H1 (cell line): ENCODE measurements around the gene SUB1. TPM values are rescaled to one million over a fixed set of nuclear protein-coding genes. Genes with fewer than 3 reads are reported as not detected.

Experiments
- CTCF ChIA-PET: fragments of 300-600 bp; sonication (Branson Sonifier 250); formaldehyde crosslinking; loops from one replicate; lab custom pipeline; 2021; ENCODE audit not compliant: partially characterized antibody; lab: Charles Lee
- POLR2A ChIA-PET: fragments of 300-600 bp; sonication (Branson Sonifier 250); formaldehyde crosslinking; loops from one replicate; lab custom pipeline; 2021; ENCODE audit warnings: inconsistent platforms; ENCODE audit not compliant: partially characterized antibody; lab: Charles Lee
- DNase-seq, 2 experiments: peaks; one replicate each; pipeline versions ENCODE4 v3.0.0 to v3.0.0-alpha.2; 2010 to 2022; ENCODE audit warnings: low spot score in 2 of 2, low read depth in 1 of 2, mixed read lengths in 1 of 2
- FAIRE-seq: peaks from 2 replicates; lab custom pipeline; 2011; peaks lifted over from hg19 to GRCh38; lab: Jason Lieb, UNC
- H2AFZ ChIP-seq: 2 replicates; pipeline ENCODE4 v1.8.1; 2012; ENCODE audit warnings: low read length, inconsistent platforms
- H2AK5ac ChIP-seq: 2 replicates; pipeline ENCODE4 v1.6.1; 2013; ENCODE audit warnings: low read depth, low read length
- H2BK120ac ChIP-seq: replicated peaks from 2 replicates; pipeline ENCODE3; 2013; ENCODE audit warnings: low read depth, low read length, inconsistent platforms
- H2BK12ac ChIP-seq: 2 replicates; pipeline ENCODE4 v1.6.1; 2013; ENCODE audit warnings: low read depth, low read length
- H2BK15ac ChIP-seq: 2 replicates; pipeline ENCODE4 v1.6.1; 2013; ENCODE audit warnings: low read length
- H2BK20ac ChIP-seq: 2 replicates; pipeline ENCODE4 v1.6.1; 2013; ENCODE audit warnings: low read length
- H2BK5ac ChIP-seq: 2 replicates; pipeline ENCODE4 v1.6.1; 2013; ENCODE audit warnings: low read depth, low read length
- H3K14ac ChIP-seq: 2 replicates; pipeline ENCODE4 v1.6.1; 2013; ENCODE audit warnings: inconsistent platforms; ENCODE audit not compliant: insufficient read length
- H3K18ac ChIP-seq: 2 replicates; pipeline ENCODE4 v1.6.1; 2013; ENCODE audit warnings: low read length; ENCODE audit errors: extremely low read depth
- H3K23ac ChIP-seq: 2 replicates; pipeline ENCODE4 v1.6.1; 2013; ENCODE audit warnings: inconsistent platforms; ENCODE audit not compliant: insufficient read length
- H3K23me2 ChIP-seq: 2 replicates; pipeline ENCODE4 v1.6.1; 2013; ENCODE audit warnings: low read depth, low read length
- H3K27ac ChIP-seq: 2 replicates; pipeline ENCODE4 v1.6.1; 2011; ENCODE audit warnings: low read depth, low read length, inconsistent platforms
- H3K27me3 ChIP-seq, 4 experiments: replicated peaks in 1 of 4; 1 replicate in 1 of 4; 2 replicates in 3 of 4; pipeline versions ENCODE4 v1.6.1 to v1.8.1; 2011 to 2013; ENCODE audit warnings: low read length in 3 of 4, mild to moderate bottlenecking in 3 of 4, inconsistent platforms in 2 of 4, mixed read lengths in 2 of 4, moderate library complexity in 1 of 4; ENCODE audit not compliant: control insufficient read depth in 3 of 4, insufficient read depth in 3 of 4; ENCODE audit errors: extremely low read depth in 1 of 4
- H3K36me3 ChIP-seq, 4 experiments: 2 replicates each; pipeline versions ENCODE4 v1.6.1 to v1.8.1; 2011 to 2013; ENCODE audit warnings: mild to moderate bottlenecking in 4 of 4, low read length in 3 of 4, moderate library complexity in 2 of 4, control low read depth in 1 of 4, inconsistent platforms in 1 of 4; ENCODE audit not compliant: insufficient read depth in 4 of 4, control insufficient read depth in 2 of 4
- H3K4ac ChIP-seq: replicated peaks from 2 replicates; pipeline ENCODE3; 2013; ENCODE audit warnings: low read length, low read depth, mixed read lengths, inconsistent platforms; ENCODE audit not compliant: insufficient read length
- H3K4me1 ChIP-seq, 4 experiments: replicated peaks in 1 of 4; 1 replicate in 1 of 4; 2 replicates in 3 of 4; pipeline versions ENCODE4 v1.6.1 to v1.8.1; 2011 to 2013; ENCODE audit warnings: low read length in 3 of 4, inconsistent platforms in 2 of 4, mixed read lengths in 1 of 4; ENCODE audit not compliant: insufficient read depth in 4 of 4, control insufficient read depth in 3 of 4
- H3K4me2 ChIP-seq, 2 experiments: 2 replicates each; pipeline versions ENCODE4 v1.6.1 to v1.8.1; 2011 to 2013; ENCODE audit warnings: low read depth in 2 of 2, low read length in 2 of 2, control low read depth in 1 of 2, inconsistent platforms in 1 of 2, mild to moderate bottlenecking in 1 of 2; ENCODE audit not compliant: insufficient read depth in 1 of 2
- H3K4me3 ChIP-seq, 4 experiments: fragments of 200-600, 300-600 bp in 1 of 4; sonication (generic), shearing (Covaris generic), sonication (Bioruptor Twin) in 1 of 4; 2 replicates each; pipeline versions ENCODE4 v1.5.1 to v1.8.1; 2011 to 2016; ENCODE audit warnings: low read length in 4 of 4, low read depth in 3 of 4, control low read depth in 2 of 4, inconsistent platforms in 2 of 4, mild to moderate bottlenecking in 2 of 4, mixed read lengths in 1 of 4, moderate library complexity in 1 of 4; ENCODE audit not compliant: insufficient read depth in 2 of 4; ENCODE audit errors: extremely low read depth in 1 of 4
- H3K56ac ChIP-seq: replicated peaks from 2 replicates; pipeline ENCODE3; 2013; ENCODE audit warnings: low read depth, mild to moderate bottlenecking, mixed read lengths, low read length, inconsistent platforms; ENCODE audit not compliant: insufficient read length
- H3K79me1 ChIP-seq: 2 replicates; pipeline ENCODE4 v1.6.1; 2013; ENCODE audit warnings: low read depth, low read length, control low read depth
- H3K79me2 ChIP-seq, 2 experiments: 2 replicates each; pipeline versions ENCODE4 v1.6.1 to v1.8.1; 2012 to 2013; ENCODE audit warnings: low read length in 2 of 2, mild to moderate bottlenecking in 2 of 2, inconsistent platforms in 1 of 2; ENCODE audit not compliant: insufficient read depth in 2 of 2, control insufficient read depth in 1 of 2
- H3K9ac ChIP-seq, 4 experiments: replicated peaks in 1 of 4; 1 replicate in 1 of 4; 2 replicates in 3 of 4; pipeline versions ENCODE4 v1.6.1 to v1.8.1; 2011 to 2013; ENCODE audit warnings: low read depth in 3 of 4, low read length in 3 of 4, control low read depth in 2 of 4, mild to moderate bottlenecking in 2 of 4, moderate library complexity in 2 of 4, inconsistent platforms in 1 of 4; ENCODE audit errors: extremely low read depth in 1 of 4
- H3K9me3 ChIP-seq, 2 experiments: 2 replicates each; pipeline versions ENCODE4 v1.6.1 to v1.8.1; 2012 to 2013; ENCODE audit warnings: mild to moderate bottlenecking in 2 of 2, moderate library complexity in 2 of 2, control low read depth in 1 of 2, inconsistent platforms in 1 of 2, low read depth in 1 of 2, low read length in 1 of 2, mixed read lengths in 1 of 2; ENCODE audit not compliant: insufficient read depth in 2 of 2
- H4K20me1 ChIP-seq, 2 experiments: replicated peaks in 1 of 2; 2 replicates each; pipeline versions ENCODE3 to v1.8.1; 2011 to 2013; ENCODE audit warnings: inconsistent platforms in 2 of 2, low read length in 2 of 2, mild to moderate bottlenecking in 1 of 2; ENCODE audit not compliant: insufficient read depth in 2 of 2, control insufficient read depth in 1 of 2
- H4K5ac ChIP-seq: 2 replicates; pipeline ENCODE4 v1.6.1; 2013; ENCODE audit warnings: low read length, low read depth, mixed read lengths, inconsistent platforms; ENCODE audit not compliant: insufficient read length
- H4K8ac ChIP-seq: 2 replicates; pipeline ENCODE4 v1.8.0; 2013; ENCODE audit warnings: mild to moderate bottlenecking, moderate library complexity, low read length, inconsistent platforms; ENCODE audit not compliant: insufficient read depth; ENCODE audit errors: extremely low read depth
- H4K91ac ChIP-seq: replicated peaks from 2 replicates; pipeline ENCODE3; 2013; ENCODE audit warnings: low read length, mixed read lengths, inconsistent platforms; ENCODE audit not compliant: insufficient read length
- ASH2L ChIP-seq: fragments of 200-600, 300-600 bp; sonication (generic); IDR thresholded peaks from one replicate; pipeline ENCODE4 v1.7.1; 2017; ENCODE audit warnings: low read length
- RAD21 ChIP-seq, 2 experiments: IDR thresholded peaks in 1 of 2; conservative IDR thresholded peaks in 1 of 2; 2 replicates each; pipeline ENCODE4 v1.6.1; 2011; ENCODE audit warnings: low read depth in 2 of 2, low read length in 2 of 2, improper control_type of control experiment in 1 of 2, inconsistent platforms in 1 of 2, mild to moderate bottlenecking in 1 of 2, moderate library complexity in 1 of 2
- WGBS, 2 experiments: shearing (Covaris generic) in 1 of 2; methylation state at CpG; one replicate each; pipeline versions ENCODE4 v1.1.6 to v1.1.7; 2013 to 2015; ENCODE audit warnings: low lambda C conversion rate in 2 of 2, mixed read lengths in 2 of 2, inconsistent platforms in 1 of 2, low coverage in 1 of 2, missing lambda C conversion rate in 1 of 2; ENCODE audit not compliant: insufficient replicate concordance in 2 of 2, insufficient coverage in 1 of 2, insufficient read length in 1 of 2; ENCODE audit errors: extremely low coverage in 1 of 2, missing lambda C conversion rate in 1 of 2; 5-methylcytosine and 5-hydroxymethylcytosine counted together
- polyA plus RNA-seq, 7 experiments: library from polyadenylated mRNA; depleted of rRNA in 3 of 7; stranded (reverse) in 5 of 7; unstranded in 2 of 7; fragments of >200 nt in 5 of 7; fragments of 200-250 nt in 2 of 7; gene quantifications; 1 replicate in 5 of 7; 2 replicates in 1 of 7; 4 replicates in 1 of 7; pipeline versions ENCODE4 v1.2.1 to v1.2.3, GENCODE V29; 2011 to 2013; ENCODE audit warnings: missing spikeins in 2 of 7, mixed read lengths in 2 of 7
- total RNA-seq: library from RNA; stranded (reverse); fragmentation: NEBNext Ultra II Directional; extraction: Animal tissue kit (Norgen Biotek cat#: 25700); gene quantifications from 2 replicates; pipeline ENCODE4 v1.2.1, GENCODE V29; 2021

SUB1 gene
- total and polyA plus RNA-seq, 2 of the 8 experiments (the other 6 are each of a cell fraction or from before 2014, with no cell fraction given) = 83.9 to 325 TPM

DNA sequence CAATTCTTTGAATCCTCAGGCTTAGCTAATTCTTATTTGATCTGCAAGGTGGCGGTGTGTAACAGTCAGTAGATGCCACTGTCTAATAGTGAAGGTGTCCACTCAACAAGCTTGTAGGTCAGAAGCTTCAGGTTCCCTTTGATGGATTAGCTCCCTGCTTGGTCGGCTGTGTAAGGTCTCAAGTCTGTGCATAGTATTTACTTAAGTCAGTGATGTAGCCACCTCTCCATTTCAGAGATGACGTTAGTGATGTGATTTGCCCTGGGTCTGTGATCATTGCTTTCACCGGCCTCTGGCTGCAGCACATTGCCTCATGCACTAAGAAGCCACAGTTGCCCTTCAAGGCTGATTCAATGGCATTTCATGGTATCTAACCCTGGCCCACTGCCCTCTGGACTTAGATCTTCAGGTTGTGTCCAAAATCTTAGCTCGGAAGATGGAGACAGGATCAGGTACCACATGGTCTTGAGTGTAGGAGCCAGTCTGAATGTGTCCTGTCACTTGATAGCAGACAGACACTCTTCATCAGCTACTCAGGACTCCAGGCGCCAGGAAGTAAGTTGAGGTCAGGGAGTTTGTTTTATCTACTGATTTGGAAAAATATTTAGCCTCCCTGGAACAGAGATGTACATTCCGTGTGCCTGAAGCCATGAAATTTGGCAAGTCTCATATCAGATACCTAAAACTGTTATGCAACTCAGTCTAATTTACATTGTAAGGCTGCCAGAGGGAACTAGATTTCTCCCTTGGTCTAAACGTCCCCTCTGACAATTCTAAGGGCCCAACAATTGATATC, 42.9 kb downstream of the SUB1 start:
- FAIRE-seq = no peak

More for the DNA sequence above, 42.9 kb downstream of the SUB1 start:
- no peak overlapping the region for H2BK5ac ChIP-seq
- no peak overlapping the region for H3K56ac ChIP-seq
- no peak overlapping the region for H3K9ac ChIP-seq
- no peak overlapping the region for H4K8ac ChIP-seq
- H2AK5ac ChIP-seq = no peak overlapping the region
- no peak overlapping the region for H2BK15ac ChIP-seq
- no peaks in the 10 kb centered on the region for H3K9me3 ChIP-seq
- H3K4me2 ChIP-seq = no peak overlapping the region
- POLR2A ChIA-PET = no interaction called here
- DNase-seq = no peak
- peaks cover 0 to 2% (median 0%) of the 10 kb centered on the region in 4 experiments; a peak in 1 of 7 replicates for H3K4me1 ChIP-seq
- H3K79me2 ChIP-seq = no peaks in the 10 kb centered on the region
- no peak overlapping the region for H3K4ac ChIP-seq
- no peak overlapping the region for H3K14ac ChIP-seq
- no peaks in the 10 kb centered on the region for H3K23me2 ChIP-seq
- 88% methylated on average over 8 of the region's 8 CpGs; no CpG with 5 or more reads in 1 of the 2 experiments for WGBS, 2 experiments
- H4K5ac ChIP-seq = no peak overlapping the region
- H3K79me1 ChIP-seq = no peaks in the 10 kb centered on the region
- peak overlapping the region; percentile 34; the same call in 1 of the 2 replicates for H2AFZ ChIP-seq
- no peak overlapping the region for H2BK20ac ChIP-seq
- no peak overlapping the region for H3K18ac ChIP-seq
- H3K36me3 ChIP-seq = no peaks in the 10 kb centered on the region
- no peaks in the 10 kb centered on the region for H3K27me3 ChIP-seq
- H3K4me3 ChIP-seq = no peak overlapping the region
- H2BK12ac ChIP-seq = no peak overlapping the region
- H3K27ac ChIP-seq = no peak overlapping the region
- TF ChIP-seq ASH2L (no peak), RAD21 (IDR thresholded peaks at IDR 0.05 in 1 of 2, conservative IDR thresholded peaks at IDR 0.05 in 1 of 2; ENCODE audit: low read depth in 2 of 2, low read length in 2 of 2) (0 out of 4 replicates have a peak, but pooled peaks of 1 of the 2 experiments have one; percentile 11)
- TF ChIP-seq, all 59 proteins: peak for 1
- Histone ChIP-seq H4K20me1 (no peaks in the 10 kb centered on the region), H3K23ac (no peak overlapping the region), H4K91ac (no peak overlapping the region), H2BK120ac (no peak overlapping the region)
- CTCF ChIA-PET = interaction anchor here (1.0 to 2.8 kb wide), 4 partner anchors 9 to 139 kb away, joined by 4 to 13 read pairs (median 4); no protein-coding TSS in a partner anchor
